Lung (tissue), 12 donors: ENCODE results near the gene MAN2A1. TPM values are rescaled to one million over a fixed set of nuclear protein-coding genes. Genes with fewer than 3 reads are reported as not detected.

Experiments
- ATAC-seq: fragments of 200-7000 bp; cut with Tn5 transposase; one replicate; pipeline ENCODE4 v1.9.1; 2020; ENCODE audit warnings: moderate number of reproducible peaks; ENCODE audit not compliant: insufficient read depth, low FRiP score
- DNase-seq, 3 donors: peaks; one replicate each; pipeline ENCODE4 v3.0.0-alpha.2; 2013 to 2017
- H3K27ac ChIP-seq, 2 donors: one replicate each; pipeline ENCODE4 v1.5.1; 2013; ENCODE audit warnings: mild to moderate bottlenecking in 2 of 2, moderate library complexity in 2 of 2, control low read depth in 1 of 2, inconsistent platforms in 1 of 2, low read depth in 1 of 2, low read length in 1 of 2
- H3K27me3 ChIP-seq, 3 donors: one replicate each; pipeline ENCODE4 v1.5.1; 2013; ENCODE audit warnings: low read length in 2 of 3; ENCODE audit not compliant: control insufficient read depth in 3 of 3, insufficient read depth in 3 of 3
- H3K36me3 ChIP-seq, 4 donors: one replicate each; pipeline ENCODE4 v1.5.1; 2013; ENCODE audit warnings: low read length in 4 of 4, mild to moderate bottlenecking in 1 of 4, moderate library complexity in 1 of 4; ENCODE audit not compliant: control insufficient read depth in 4 of 4, insufficient read depth in 4 of 4
- H3K4me1 ChIP-seq, 5 donors: one replicate each; pipeline ENCODE4 v1.5.1; 2013; ENCODE audit warnings: low read length in 5 of 5, mild to moderate bottlenecking in 2 of 5, moderate library complexity in 1 of 5; ENCODE audit not compliant: control insufficient read depth in 5 of 5, insufficient read depth in 5 of 5
- H3K4me3 ChIP-seq: one replicate; pipeline ENCODE4 v1.5.1; 2013; ENCODE audit warnings: mild to moderate bottlenecking, control low read depth, moderate library complexity
- H3K9ac ChIP-seq, 2 donors: one replicate each; pipeline ENCODE4 v1.5.1; 2013; ENCODE audit warnings: low read length in 2 of 2, control low read depth in 1 of 2; ENCODE audit not compliant: insufficient read depth in 1 of 2
- H3K9me3 ChIP-seq, 4 donors: one replicate each; pipeline ENCODE4 v1.5.1; 2013; ENCODE audit warnings: low read length in 3 of 4, mild to moderate bottlenecking in 1 of 4, moderate library complexity in 1 of 4; ENCODE audit not compliant: control insufficient read depth in 4 of 4, insufficient read depth in 3 of 4
- WGBS, 2 donors: extraction: QIAGEN DNeasy Blood & Tissue Kit; methylation state at CpG; one replicate each; pipeline ENCODE4 v1.1.7; 2013; 5-methylcytosine and 5-hydroxymethylcytosine counted together
- polyA plus RNA-seq, 2 donors: library from polyadenylated mRNA; stranded (reverse); fragments of 200-250 nt; gene quantifications; one replicate each; pipeline ENCODE4 v1.2.1, GENCODE V29; 2013
- total RNA-seq, 2 donors: library from RNA; depleted of rRNA in 1 of 2; stranded (reverse); fragments of >200 nt in 1 of 2; gene quantifications; one replicate each; pipeline ENCODE4 v1.2.1, GENCODE V29; 2014 to 2021
- TF ChIP-seq, protein P1 (sequence below): IDR thresholded peaks from 2 replicates; pipeline ENCODE4 v1.5.1; 2012; ENCODE audit warnings: mild to moderate bottlenecking; ENCODE audit errors: control extremely low read depth, extremely low read depth
- donor health status: control.
- donor health status: control.
- donor health status: Bipolar disorder and iron deficiency.
- donor health status: healthy.
- donor health status: DM: yes; HTN: yes; CAD: no.

Gene MAN2A1
- total and polyA plus RNA-seq, 4 donors: 7.8 to 65.1 (median 25.3) TPM

GRCh38 chr5:109660301-109660700, 29.4 kb upstream of the MAN2A1 start:
- H3K9me3 ChIP-seq: no peaks in the 10 kb centered on the region
- DNase-seq (no peak), ATAC-seq (no peak)
- WGBS, 2 donors: 82 to 88% methylated on average over 5 of the region's 5 CpGs
- H3K4me3 ChIP-seq: no peak overlapping the region
- no peaks in the 10 kb centered on the region for H3K36me3 ChIP-seq
- TF ChIP-seq, protein P1, sequence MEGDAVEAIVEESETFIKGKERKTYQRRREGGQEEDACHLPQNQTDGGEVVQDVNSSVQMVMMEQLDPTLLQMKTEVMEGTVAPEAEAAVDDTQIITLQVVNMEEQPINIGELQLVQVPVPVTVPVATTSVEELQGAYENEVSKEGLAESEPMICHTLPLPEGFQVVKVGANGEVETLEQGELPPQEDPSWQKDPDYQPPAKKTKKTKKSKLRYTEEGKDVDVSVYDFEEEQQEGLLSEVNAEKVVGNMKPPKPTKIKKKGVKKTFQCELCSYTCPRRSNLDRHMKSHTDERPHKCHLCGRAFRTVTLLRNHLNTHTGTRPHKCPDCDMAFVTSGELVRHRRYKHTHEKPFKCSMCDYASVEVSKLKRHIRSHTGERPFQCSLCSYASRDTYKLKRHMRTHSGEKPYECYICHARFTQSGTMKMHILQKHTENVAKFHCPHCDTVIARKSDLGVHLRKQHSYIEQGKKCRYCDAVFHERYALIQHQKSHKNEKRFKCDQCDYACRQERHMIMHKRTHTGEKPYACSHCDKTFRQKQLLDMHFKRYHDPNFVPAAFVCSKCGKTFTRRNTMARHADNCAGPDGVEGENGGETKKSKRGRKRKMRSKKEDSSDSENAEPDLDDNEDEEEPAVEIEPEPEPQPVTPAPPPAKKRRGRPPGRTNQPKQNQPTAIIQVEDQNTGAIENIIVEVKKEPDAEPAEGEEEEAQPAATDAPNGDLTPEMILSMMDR: no peak
- H3K4me1 ChIP-seq: no peaks in the 10 kb centered on the region
- no peaks in the 10 kb centered on the region for H3K27me3 ChIP-seq
- no peak overlapping the region for H3K9ac ChIP-seq
- no peak overlapping the region for H3K27ac ChIP-seq

DNA sequence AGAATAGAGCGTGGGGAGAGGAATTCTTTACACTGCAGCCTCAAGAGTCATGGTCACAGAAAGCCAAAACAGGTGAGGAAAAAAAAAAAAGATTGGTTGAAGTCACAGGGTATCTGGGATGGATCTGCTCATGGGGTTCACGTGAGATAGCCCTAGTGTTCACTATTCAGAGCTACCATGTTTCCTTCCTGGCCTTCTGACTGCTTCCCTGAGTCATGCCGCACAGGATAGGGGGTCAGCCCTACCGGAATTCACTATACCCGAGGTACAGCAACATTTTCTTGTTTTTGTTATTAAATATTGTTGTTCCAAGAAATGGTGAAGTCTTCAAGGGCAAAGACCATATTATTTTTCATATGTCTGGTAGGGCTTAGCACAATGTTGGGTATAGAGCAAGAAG, 21.5 kb upstream of the MAN2A1 start:
- H3K9me3 ChIP-seq: no peaks in the 10 kb centered on the region
- TF ChIP-seq, protein P1: no peak
- no peak overlapping the region for H3K27ac ChIP-seq
- no peaks in the 10 kb centered on the region for H3K36me3 ChIP-seq
- no peaks in the 10 kb centered on the region for H3K27me3 ChIP-seq
- DNase-seq: no peak
- H3K4me1 ChIP-seq: peaks cover 0 to 4% (median 0%) of the 10 kb centered on the region in 5 donors
- H3K4me3 ChIP-seq: no peak overlapping the region
- no peak overlapping the region for H3K9ac ChIP-seq
- 91 to 93% methylated on average over 5 of the region's 5 CpGs for WGBS, 2 donors
- no peak for ATAC-seq

DNA sequence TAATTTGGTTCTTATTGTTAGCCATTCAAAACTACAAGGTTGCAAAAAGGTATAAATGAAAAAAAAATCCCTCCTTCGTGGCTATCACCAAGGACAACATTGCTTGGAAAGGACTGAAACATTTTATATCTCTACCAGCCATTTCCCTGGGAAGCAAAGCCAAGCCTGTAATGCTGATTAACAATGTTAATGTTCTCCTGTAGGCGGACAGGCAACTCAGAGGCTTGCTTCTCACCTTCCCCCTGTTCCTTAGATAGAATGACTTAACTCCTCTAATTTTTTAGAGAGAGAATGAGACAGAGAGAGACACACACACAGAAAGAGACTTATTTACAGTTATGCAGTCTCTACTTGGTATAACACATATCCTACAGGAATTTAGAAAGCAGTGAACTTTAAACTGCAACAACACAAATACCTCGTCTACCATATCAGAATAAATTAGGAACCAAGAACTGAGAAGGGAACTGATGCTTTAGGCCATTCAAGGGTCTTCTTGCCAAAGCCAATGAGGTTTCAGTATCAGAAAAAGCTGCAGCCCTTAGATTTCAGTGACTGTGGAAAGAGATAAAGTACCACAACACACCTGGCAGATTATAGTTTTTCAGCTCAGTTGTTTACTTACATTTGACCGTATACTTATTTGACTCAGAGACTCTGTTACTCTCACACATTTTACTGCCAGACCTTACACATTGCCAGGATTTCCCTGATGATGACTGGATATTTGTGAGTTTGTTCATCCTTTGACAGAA, 20.9 kb upstream of the MAN2A1 start:
- ATAC-seq (no peak), DNase-seq (no peak)
- no peaks in the 10 kb centered on the region for H3K36me3 ChIP-seq
- no peak overlapping the region for H3K27ac ChIP-seq
- H3K27me3 ChIP-seq: no peaks in the 10 kb centered on the region
- 76 to 82% methylated on average over 4 of the region's 4 CpGs for WGBS, 2 donors
- TF ChIP-seq, protein P1: no peak
- H3K4me3 ChIP-seq: no peak overlapping the region
- H3K9ac ChIP-seq: no peak overlapping the region
- H3K9me3 ChIP-seq: no peaks in the 10 kb centered on the region
- H3K4me1 ChIP-seq: peaks cover 0 to 4% (median 0%) of the 10 kb centered on the region in 5 donors
